Measurements from ENCODE around the gene CPSF4.

The CPSF4 gene

GRCh38 chr7:99504281-99504602 is 65.5 kb downstream of the CPSF4 start:
- peak overlapping the region; percentile 88 for H3K4me3 ChIP-seq (ENCODE audit: control insufficient read depth, low read depth, low read length)
- no peak for DNase-seq (ENCODE audit: low read depth)
- no peak for TF ChIP-seq CTCF (IDR thresholded peaks at IDR 0.05; ENCODE audit: control insufficient read depth, insufficient read depth, low read depth, low read length, missing control alignments)

GRCh38 chr7:99504603-99505323 is 66.0 kb downstream of the CPSF4 start, which contains the start of gene ZKSCAN5:
Gene ZKSCAN5, plus strand, starts transcription at chr7:99504662. Its CDS starts 1,383 bp downstream, at chr7:99506045.
- no peak for TF ChIP-seq CTCF (IDR thresholded peaks at IDR 0.05; ENCODE audit: control insufficient read depth, insufficient read depth, low read depth, low read length, missing control alignments)
- peak within 1 kb of the TSS; percentile 88 for H3K4me3 ChIP-seq (ENCODE audit: control insufficient read depth, low read depth, low read length)
- DNase-seq (ENCODE audit: low read depth) = peak; percentile 89

GRCh38 chr7:99505324-99505662 is 66.5 kb downstream of the CPSF4 start:
- H3K4me3 ChIP-seq (ENCODE audit: control insufficient read depth, low read depth, low read length) = peak overlapping the region; percentile 88
- DNase-seq (ENCODE audit: low read depth) = no peak
- no peak for TF ChIP-seq CTCF (IDR thresholded peaks at IDR 0.05; ENCODE audit: control insufficient read depth, insufficient read depth, low read depth, low read length, missing control alignments)

Measured in AG09309 (cell line).